ENCODE results near the gene EXOSC7.
"Not testable (repeated sequence)": the region's sequence is repeated elsewhere in the genome, so short reads cannot be mapped to it uniquely, and the experiment has no call there.

EXOSC7 gene

DNA sequence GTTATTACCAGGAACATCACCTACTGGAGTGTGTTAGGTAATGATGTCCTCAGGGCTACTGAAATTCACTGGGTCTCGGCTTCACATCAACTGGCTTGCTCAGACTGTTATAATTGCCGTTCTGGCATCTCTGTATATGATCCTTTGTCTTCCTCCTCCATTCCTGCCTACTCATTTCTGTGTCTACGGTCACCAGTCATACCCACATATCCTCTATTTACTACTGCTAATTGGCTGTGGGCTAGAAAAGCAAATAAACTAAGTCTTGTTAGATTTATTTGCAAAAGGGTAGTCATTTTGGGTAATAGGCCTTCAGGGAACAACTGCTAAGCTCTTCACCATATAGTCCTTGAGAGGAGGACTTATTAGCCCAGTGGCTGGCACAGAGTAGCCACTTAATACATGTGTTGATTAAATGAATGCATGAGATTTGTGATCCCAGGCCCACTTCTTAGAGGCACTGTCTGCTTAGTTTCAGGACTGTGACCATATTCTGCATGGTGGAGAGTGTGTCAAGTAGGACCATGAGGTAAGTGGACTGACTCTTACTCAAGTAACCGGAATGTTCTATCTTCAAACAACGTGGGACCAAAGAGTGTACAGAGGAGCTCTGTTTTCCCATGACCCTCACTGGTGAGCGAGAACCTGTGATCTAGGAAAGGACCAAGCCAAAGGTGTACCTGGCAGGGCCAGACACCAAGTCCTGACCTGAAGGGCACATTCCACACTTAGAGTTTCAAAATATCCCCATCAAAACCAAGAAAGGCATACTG lies 13.2 kb upstream of the EXOSC7 start:
- DNase-seq (ENCODE audit: low read depth in 2 of 2): no peak

DNA sequence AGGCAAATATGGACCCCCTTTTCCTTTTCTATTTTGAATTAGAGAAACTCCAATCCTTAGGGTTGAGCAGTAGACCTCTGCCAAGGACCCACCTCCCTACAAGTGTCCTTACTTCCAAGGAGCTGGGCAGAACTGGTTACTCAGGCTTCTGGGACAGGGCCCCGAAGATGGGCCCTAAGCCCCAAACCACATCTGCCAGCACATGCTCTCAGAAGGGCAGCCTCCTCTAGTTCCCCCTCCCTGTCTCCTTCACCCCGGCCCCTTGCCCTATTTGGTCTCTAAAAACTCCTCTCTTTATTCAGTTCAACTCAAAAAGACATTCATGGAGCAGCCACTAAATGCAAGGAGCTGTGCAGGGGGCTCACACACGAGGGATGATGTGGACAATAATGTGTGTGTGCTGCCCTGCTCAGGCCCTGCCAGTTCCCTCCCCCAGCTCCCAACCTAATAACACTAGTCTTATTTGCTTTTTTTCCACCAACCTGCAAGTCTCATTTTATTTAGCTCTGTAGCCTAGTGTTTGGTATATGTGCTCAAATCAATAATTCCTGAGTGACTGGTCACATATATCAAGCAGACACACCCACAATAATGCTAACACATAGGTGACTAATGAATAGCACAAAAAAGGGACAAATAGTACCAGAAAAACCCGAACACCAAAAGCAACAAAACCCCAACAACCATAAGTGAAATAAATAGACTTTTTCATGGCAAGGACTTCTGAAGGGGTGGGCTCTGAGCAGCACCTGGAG lies 12.3 kb upstream of the EXOSC7 start:
- no peak for DNase-seq (ENCODE audit: low read depth in 2 of 2)

DNA sequence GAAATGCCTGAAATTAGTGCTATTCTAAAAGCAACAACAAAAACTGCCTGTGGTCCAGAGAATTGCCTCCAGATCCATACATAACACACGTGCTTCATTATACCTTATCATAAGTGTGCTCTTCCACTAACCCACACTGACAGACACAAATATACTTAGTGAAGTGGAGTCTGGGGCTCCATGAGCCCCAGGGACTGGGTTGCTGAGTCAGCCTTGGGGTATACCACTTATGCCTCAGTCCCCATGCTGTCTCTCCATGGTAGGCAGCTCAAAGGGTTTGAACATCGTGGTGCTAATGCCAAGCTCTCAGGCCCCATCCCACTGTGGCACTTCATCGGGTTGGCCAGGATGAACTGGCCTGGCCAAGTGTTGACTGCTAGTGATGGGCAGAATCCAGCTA lies 10.9 kb upstream of the EXOSC7 start:
- no peak for DNase-seq (ENCODE audit: low read depth in 2 of 2)

DNA sequence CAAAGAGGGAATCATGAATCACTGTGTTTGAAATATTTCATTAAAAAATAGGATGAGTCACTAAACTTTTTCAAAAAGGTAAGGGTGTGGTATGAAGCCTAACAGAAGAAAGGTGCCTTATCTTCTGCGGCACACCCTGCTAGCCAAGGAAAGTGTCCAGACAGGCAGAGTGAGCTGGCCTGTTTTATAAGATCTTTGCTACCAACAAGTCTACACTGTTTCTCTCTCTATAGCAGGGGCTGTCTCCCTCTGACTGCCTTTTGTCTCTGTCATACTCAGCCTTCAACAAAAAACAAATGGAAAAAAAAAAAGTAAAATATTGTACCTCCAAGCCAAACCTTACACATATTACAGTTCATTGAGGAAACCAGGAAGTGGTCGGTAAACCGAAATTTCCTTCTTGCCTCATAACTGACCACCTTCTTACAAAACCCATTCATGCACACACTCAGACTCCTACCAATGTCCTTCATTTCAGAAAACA lies 9.2 kb upstream of the EXOSC7 start:
- DNase-seq (ENCODE audit: low read depth in 2 of 2): no peak

DNA sequence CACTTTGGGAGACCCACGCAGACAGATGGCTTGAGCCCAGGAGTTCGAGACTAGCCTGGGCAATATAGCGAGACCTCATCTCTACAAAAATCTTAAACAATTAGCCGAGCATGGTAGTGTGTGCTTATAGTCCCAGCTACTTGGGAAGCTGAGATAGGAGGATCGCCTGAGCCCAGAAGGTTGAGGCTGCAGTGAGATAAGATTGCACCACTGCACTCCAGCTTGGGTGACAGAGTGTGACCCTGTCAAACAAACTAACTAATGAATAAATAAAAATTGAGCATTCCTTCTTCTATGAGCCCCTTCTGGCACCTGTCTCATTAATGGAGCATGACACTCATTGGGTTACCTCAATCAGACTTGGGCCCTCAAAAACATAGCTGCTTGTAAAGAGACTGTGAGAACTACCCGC lies 7.6 kb upstream of the EXOSC7 start:
- DNase-seq (ENCODE audit: low read depth in 2 of 2): no peak

DNA sequence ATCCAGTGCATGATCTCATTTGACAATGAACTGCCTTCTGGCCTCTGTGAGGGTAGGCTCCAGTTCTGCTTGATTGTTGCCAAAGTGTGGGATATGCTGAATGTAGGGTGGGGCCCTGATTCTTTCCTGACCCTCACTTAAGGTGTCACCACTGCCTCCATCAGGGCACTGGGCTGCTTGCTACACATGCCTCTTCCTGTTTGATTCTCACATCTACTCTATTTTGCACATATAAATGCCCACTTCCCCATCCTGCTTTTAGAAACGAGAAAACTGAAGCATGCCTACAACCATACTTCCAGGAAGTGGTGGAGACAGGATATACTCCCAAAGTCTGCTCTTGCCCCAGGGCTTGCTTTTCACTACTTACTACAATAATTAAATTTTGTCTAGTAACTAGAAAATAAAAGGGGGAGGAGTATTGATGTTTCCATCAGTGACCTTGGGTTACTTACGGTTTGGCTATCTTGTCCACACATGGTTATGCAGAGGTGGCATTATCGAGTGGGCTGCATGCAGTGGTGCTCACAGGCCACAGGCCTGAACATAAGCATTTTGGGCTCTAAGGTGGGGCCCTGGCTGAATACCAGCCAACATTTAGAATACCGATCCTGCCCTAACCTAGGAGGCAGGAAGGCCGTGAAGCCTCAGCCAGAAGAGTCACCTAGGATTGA lies 6.8 kb upstream of the EXOSC7 start:
- no peak for DNase-seq (ENCODE audit: low read depth in 2 of 2)

DNA sequence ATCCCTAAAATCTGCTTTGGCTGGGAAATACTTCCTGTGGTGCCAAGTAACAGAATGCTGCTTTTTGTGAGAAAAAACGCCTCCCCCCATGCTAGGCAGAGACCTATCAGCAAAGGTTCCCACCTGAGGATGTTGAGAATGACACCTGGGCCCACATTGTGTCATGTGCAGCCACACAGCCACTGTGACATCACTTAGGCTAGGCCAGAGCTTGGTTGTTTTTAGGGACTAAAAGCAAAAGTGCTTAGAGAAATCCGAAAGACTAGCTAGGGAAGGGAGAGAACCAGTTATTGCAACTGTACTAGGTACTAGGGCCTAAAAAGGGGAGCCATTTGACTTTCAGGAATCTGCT lies 6.2 kb upstream of the EXOSC7 start:
- DNase-seq (ENCODE audit: low read depth in 2 of 2): no peak

DNA sequence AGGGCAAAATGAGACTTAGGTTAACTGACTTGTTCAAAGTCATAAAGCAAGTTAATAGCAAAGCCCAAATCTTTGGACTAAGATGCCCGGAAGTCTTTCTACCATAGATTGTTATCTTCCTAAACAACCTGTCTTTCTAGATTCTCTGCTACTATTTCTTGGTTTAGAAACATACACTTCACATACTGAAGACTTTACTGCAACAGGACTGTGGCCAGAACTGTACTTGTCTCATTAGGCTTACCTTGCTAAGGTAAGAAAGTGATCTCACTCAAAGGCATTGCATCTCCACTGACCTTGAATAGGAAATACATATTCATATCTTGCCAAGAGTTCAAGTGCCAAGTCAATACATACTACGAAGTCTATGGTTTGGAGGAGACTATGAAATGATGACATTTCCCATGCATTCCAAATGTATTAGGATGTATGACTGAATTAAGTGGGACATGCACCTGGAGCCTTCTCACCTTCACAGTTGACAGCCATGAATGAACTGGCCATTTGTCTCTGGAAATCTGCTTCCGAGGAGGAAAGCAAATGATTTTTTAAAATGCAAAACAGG lies 5.0 kb upstream of the EXOSC7 start:
- DNase-seq (ENCODE audit: low read depth in 2 of 2): no peak

DNA sequence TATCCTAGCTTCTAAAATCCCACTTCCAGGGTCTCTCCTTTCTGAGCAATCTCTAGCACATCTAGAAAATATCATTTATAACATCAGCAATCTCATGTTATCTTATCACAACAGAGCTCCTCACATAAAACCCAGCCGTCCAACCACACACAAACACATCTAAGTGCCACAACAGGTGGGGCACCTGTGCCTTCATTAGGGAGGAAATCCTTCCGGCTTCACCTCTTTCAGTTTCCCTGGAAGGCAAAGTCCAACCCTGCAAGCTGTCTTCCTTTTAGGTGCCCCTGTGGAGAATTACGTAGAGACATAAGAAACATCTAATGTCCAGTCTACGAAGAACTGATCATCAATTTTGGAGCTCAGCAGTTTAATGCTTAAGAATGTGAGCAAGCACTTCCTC lies 1.6 kb upstream of the EXOSC7 start:
- DNase-seq (ENCODE audit: low read depth in 2 of 2): no peak

DNA sequence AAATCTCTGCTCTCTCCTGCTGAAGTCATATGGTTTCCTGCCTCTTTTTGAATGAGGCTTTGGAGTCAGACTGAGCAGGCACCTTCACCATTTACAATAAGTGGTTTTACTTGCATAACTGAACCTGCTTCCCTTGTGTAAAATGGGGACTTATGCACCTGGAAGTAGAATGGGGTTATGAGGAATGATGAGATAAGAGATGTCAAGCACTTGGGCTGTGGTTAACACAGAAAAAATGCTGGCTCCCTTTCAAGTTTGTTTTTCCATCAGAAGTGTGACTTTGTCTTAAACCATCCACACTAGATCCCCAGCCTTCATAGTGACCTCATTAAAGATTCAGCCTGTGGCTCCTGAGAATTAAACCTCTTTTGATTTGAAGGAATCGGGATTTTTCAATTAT lies 5.2 kb downstream of the EXOSC7 start:
- no peak for DNase-seq (ENCODE audit: low read depth in 2 of 2)

DNA sequence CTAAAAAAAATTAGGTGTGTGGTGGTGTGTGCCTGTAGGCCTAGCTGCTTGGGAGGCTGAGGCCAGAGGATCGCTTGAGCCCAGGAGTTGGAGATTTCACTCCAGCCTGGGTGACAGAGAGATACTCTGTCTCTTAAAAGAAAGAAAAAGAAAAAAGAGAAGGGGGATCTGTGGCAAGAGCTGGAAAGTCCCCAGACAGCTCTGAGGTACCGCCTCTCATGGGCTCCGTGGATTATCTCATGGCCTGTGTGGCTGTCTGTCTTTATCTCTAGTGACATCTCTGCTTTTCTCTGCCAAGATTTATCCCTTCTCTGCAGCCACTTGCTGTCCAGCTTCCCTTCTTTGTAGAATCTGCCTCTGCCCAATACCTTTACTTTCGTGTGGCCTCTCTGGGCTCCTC lies 5.7 kb downstream of the EXOSC7 start:
- DNase-seq (ENCODE audit: low read depth in 2 of 2): no peak

DNA sequence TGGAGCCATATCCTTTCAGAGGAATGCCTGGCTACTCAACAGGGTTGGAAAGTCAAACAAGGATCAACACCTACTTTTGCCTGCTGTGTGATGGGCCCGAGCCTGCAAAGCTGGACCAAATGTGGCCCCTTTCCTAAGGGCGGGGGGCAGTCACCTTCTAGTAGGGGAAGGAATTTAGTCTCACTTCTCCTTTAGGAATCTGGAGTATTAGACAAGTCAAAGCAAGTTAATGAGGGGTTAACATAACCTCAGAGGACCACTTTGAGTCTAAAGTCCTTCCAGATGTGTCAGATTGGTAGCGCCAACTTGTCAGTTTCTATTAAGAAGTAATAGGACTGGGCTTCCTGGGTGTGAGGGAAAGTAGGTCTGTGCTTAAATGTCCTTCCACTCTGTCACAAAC lies 6.8 kb downstream of the EXOSC7 start:
- no peak for DNase-seq (ENCODE audit: low read depth in 2 of 2)

DNA sequence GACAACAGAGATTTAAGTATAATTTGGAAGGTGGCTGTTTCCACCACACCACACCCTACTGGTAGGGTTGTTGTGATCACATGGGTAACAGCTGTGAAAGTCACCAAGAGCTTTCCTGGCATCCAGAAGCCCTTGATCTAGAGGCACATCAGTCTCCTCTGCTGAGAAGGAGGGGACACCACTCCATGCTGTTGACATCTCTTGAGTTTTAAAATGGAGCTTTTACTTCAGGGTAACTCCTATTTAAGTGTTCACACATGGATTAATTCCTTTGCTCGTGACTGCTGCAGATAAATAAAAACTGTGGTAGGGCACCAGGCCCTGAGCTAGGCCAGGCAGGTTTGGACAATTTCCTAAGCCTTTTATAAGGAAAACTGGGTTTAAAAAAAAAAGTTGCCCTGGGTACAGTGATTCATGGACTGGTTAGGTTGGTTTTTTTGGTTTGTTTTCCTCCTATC lies 7.5 kb downstream of the EXOSC7 start:
- DNase-seq (ENCODE audit: low read depth in 2 of 2): no peak

DNA sequence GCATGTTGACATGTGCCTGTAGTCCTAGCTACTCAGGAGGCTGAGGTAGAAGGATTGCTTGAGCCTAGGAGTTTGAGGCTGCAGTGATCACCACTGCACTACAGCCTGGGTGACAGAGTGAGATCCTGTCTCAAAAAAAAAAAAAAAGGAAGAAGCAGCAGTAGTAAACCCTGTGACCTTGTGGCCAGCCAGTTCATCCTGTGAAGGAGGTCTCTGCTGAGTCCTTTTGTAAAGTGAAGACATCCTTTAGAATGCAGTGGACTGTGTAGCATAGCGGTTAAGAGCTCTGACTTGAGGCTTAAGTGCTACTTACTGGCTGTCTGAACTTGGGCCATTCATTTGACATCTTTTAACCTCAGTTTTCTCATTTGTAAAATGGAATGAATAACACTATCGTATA lies 8.3 kb downstream of the EXOSC7 start:
- DNase-seq (ENCODE audit: low read depth in 2 of 2): no peak

DNA sequence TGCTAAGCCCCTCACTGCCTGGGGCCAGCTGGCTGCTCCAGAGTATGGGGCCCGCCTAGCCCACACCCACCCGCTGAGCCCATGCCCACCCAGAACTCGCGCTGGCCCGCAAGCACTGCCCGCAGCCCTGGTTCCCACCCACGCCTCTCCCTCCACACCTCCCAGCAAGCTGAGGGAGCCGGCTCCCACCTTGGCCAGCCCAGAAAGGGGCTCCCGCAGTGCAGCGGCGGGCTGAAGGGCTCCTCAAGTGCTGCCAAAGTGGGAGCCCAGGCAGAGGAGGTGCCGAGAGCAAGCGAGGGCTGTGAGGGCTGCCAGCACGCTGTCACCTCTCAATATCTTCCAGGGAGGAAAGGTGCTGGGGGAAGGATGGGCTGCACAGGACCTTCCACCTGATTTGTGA lies 10.3 kb downstream of the EXOSC7 start:
- DNase-seq (ENCODE audit: low read depth in 2 of 2): not testable (repeated sequence)

DNA sequence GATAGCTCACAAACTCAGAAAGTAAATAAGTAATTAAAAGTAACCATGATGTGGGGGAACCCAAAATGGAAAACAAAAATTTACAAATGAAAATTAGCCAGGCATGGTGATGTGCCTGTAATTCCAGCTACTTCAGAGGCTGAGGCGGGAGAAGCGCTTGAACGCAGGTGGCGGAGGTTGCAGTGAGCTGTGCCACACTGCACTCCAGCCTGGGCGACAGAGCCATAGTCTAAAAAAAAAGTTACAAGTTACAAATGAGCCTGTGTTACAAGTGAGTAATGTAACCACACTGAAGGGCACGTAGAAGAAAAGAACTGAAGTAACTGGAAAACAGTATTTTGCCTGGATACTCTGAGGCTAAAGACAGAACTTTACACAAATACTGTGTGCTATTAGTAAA lies 11.3 kb downstream of the EXOSC7 start:
- no peak for DNase-seq (ENCODE audit: low read depth in 2 of 2)

DNA sequence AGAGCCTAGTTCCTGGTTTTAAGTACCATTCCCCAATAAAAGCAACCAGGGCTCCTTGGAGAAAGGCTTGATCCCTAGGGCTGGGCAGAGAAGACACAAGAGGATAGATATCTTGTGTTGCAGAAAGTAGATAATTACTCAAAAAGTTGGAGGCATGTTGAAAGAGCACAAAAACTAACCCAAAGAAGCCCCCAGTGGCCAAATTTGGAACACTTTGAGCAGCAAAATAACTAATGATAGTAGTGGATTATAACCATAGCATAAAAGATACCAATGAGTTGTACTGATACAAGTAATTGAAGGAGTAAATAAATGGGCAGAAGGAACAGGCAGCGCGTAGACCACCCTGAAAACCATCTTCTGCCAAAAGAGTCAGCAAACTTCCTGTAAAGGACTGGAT lies 12.0 kb downstream of the EXOSC7 start:
- DNase-seq (ENCODE audit: low read depth in 2 of 2): no peak

DNA sequence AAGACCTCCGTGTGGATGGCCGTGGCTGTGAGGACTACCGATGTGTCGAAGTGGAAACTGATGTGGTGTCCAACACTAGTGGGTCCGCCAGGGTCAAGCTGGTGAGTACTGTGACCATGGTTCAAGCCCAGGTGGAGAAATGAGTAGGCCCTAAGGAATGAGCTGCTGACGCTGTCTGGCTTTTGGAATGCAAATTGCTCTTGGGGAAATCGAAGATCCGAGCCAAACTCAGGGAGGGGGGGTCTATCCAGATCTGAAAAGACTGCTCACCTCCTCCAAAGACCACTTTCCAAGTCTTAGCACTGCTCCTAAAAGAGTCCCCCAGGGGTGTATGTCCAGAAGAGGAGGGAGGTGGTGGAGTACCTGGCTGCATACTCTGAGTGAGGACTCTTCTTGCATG lies 13.1 kb downstream of the EXOSC7 start:
- DNase-seq (ENCODE audit: low read depth in 2 of 2): no peak

DNA sequence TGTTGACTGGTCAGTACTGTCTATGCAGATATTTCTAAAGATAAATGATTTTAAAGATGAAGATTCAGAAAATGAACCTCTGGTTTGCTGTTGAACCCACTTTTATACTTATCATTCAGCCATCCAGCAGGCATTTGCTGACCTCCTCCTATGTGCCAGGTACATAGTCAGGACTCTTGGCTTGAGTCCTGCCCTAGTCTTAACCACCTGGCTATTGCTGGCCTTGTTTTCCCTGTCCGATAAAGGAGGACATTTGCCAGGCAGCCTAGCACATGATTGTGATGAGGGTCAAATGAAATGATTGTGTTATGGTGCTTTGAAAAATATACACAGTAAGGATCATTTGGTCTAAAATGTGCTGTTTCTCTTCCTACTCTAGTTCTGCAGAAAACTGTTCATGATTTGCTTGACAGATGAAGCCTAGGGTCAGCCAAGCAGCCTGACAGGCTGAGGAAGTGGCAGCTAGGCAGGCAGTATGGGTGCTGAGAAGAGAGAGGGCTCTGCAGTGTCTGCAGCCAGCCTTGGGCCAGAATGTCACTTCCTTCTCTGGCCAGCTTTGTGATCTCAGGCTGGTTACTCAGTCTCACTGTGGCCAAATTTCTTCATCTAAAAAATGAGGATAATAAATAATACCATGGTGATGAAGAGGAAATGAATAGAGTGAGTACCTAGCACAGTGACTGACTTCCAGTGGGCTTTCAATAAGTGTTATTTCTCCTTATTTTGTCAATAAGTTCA lies 13.8 kb downstream of the EXOSC7 start:
- DNase-seq (ENCODE audit: low read depth in 2 of 2): no peak

DNA sequence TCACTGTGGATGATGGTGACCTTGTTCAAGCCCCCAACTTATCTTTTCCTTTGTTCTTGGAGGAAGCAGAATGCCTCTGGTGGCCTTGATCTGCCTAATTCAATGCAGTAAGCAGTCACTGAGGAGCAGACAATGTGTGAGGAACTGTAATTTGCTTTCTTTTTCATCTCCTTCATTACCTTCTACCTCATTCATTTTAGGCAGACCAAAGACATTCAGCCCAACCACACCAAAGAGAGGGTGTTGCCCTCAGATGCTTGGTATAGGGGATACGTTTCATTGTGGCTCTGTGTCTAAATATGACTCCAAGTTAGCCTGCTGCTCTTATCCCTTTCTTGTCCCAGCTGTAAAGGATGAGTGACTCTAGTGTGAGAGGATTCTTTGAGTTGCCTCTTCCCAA lies 15.3 kb downstream of the EXOSC7 start:
- DNase-seq (ENCODE audit: low read depth in 2 of 2): no peak

DNA sequence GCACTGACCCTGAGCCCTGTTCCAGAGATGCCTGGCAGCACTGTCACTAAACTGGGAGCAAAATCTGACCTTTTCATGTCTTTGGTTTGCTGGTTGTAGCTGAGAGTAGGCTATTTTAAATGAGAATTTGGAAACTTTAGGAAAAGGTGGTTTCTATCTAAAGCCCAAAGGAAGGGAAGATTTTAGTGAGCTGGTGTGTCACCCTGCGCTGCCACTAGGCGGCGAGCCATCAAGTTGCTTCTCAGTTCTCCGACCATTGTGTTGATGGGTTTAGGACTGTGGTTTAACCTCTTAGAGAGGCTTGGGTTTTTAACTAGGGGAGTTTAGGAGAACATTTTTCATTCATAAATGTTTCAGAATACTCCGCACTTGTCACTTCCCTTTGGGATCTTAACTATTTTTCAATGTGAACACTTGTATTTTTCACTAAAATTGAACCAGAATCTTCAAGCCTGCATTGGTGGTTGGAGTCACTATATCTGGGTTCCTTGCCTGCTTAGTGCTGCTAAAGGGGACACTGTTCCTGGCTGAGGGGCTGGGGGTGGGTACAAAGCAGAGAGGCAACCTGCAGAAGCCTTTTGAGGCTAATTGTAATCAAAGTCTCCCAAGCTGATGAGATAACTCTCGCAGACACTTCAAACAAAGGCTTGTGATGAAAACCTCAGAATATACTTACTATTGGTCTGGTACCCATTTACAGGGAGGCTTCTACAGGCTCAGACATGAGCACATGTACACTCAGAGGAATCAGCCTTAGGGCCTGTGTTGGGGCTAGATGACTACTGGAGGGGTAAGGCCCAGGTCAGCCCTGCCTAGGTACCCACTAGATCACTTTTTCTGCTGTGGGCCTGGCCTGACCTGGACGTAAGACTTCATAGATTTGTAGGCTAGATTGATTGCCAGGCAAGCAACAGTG lies 16.8 kb downstream of the EXOSC7 start:
- DNase-seq (ENCODE audit: low read depth in 2 of 2): no peak
